ENCODE data around the gene FAM174B. TPM values are rescaled to one million over a fixed set of nuclear protein-coding genes. Genes with fewer than 3 reads are reported as not detected.

Gene FAM174B
- total RNA-seq, 2 experiments from 2014 or later = 3.4 to 3.6 TPM

- Mint-ChIP-seq H3K27me3 (no peaks in the 10 kb centered on the region), H3K36me3 (ENCODE audit: low read depth) (peaks cover 5% of the 10 kb centered on the region), H3K4me3 (no peak overlapping the region), H3K4me1 (ENCODE audit: low read depth) (peaks cover 6% of the 10 kb centered on the region), H3K27ac (no peak overlapping the region), H3K9me3 (peaks cover 9% of the 10 kb centered on the region)
- H3K36me3 ChIP-seq (ENCODE audit: insufficient read depth, low read length) = no peaks in the 10 kb centered on the region
- ChIA-PET POLR2A (no interaction called here), CTCF (no interaction called here)
- no peaks in the 10 kb centered on the region for H3K4me1 ChIP-seq (ENCODE audit: insufficient read depth, low read length)
- no peak for TF ChIP-seq CTCF (IDR thresholded peaks at IDR 0.05)
- DNase-seq (no peak), ATAC-seq (ENCODE audit: poor library complexity) (no peak)
- H3K4me3 ChIP-seq (ENCODE audit: low read length) = no peak overlapping the region
- H3K27ac ChIP-seq (ENCODE audit: low read depth in 1 of 2, low read length in 2 of 2) = no peak overlapping the region
- H3K9me3 ChIP-seq (ENCODE audit: control insufficient read depth in 1 of 2, insufficient read depth in 1 of 2, low read length in 2 of 2) = peaks cover 0 to 6% of the 10 kb centered on the region in 2 experiments
- no peaks in the 10 kb centered on the region for H3K27me3 ChIP-seq (ENCODE audit: control insufficient read depth in 1 of 2, insufficient read depth in 2 of 2, low read length in 2 of 2)
- intact Hi-C loops (cut with DNase I, micrococcal nuclease) = no loop called here
Observed at GRCh38 chr15:92638709-92639365, 16.7 kb downstream of the FAM174B start.

- Histone ChIP-seq H3K27ac (ENCODE audit: low read depth in 1 of 2, low read length in 2 of 2) (no peak overlapping the region), H3K36me3 (ENCODE audit: insufficient read depth, low read length) (no peaks in the 10 kb centered on the region), H3K27me3 (ENCODE audit: control insufficient read depth in 1 of 2, insufficient read depth in 2 of 2, low read length in 2 of 2) (no peaks in the 10 kb centered on the region), H3K9me3 (ENCODE audit: control insufficient read depth in 1 of 2, insufficient read depth in 1 of 2, low read length in 2 of 2) (peaks cover 0 to 6% of the 10 kb centered on the region in 2 experiments), H3K4me3 (ENCODE audit: low read length) (no peak overlapping the region), H3K4me1 (ENCODE audit: insufficient read depth, low read length) (no peaks in the 10 kb centered on the region)
- POLR2A ChIA-PET = no interaction called here
- peaks cover 5% of the 10 kb centered on the region for H3K36me3 Mint-ChIP-seq (ENCODE audit: low read depth)
- H3K9me3 Mint-ChIP-seq = peaks cover 9% of the 10 kb centered on the region
- TF ChIP-seq CTCF (IDR thresholded peaks at IDR 0.05) = no peak
- intact Hi-C loops (cut with DNase I, micrococcal nuclease) = no loop called here
- H3K4me3 Mint-ChIP-seq = no peak overlapping the region
- H3K27me3 Mint-ChIP-seq = no peaks in the 10 kb centered on the region
- no peak overlapping the region for H3K27ac Mint-ChIP-seq
- peaks cover 6% of the 10 kb centered on the region for H3K4me1 Mint-ChIP-seq (ENCODE audit: low read depth)
- CTCF ChIA-PET = no interaction called here
- no peak for DNase-seq
- ATAC-seq (ENCODE audit: poor library complexity) = no peak
Observed at GRCh38 chr15:92638291-92638708, 17.3 kb downstream of the FAM174B start.

GRCh38 chr15:92637626-92638025 lies 17.9 kb downstream of the FAM174B start:
- Histone ChIP-seq H3K36me3 (ENCODE audit: insufficient read depth, low read length) (no peaks in the 10 kb centered on the region), H3K27ac (ENCODE audit: low read depth in 1 of 2, low read length in 2 of 2) (no peak overlapping the region), H3K27me3 (ENCODE audit: control insufficient read depth in 1 of 2, insufficient read depth in 2 of 2, low read length in 2 of 2) (no peaks in the 10 kb centered on the region), H3K4me1 (ENCODE audit: insufficient read depth, low read length) (no peaks in the 10 kb centered on the region), H3K9me3 (ENCODE audit: control insufficient read depth in 1 of 2, insufficient read depth in 1 of 2, low read length in 2 of 2) (peaks cover 0 to 6% of the 10 kb centered on the region in 2 experiments), H3K4me3 (ENCODE audit: low read length) (no peak overlapping the region)
- no peak for DNase-seq
- no peak overlapping the region for H3K27ac Mint-ChIP-seq
- peaks cover 5% of the 10 kb centered on the region for H3K36me3 Mint-ChIP-seq (ENCODE audit: low read depth)
- no peak for TF ChIP-seq CTCF (IDR thresholded peaks at IDR 0.05)
- ChIA-PET POLR2A (no interaction called here), CTCF (no interaction called here)
- H3K9me3 Mint-ChIP-seq = peaks cover 8% of the 10 kb centered on the region
- no peak for ATAC-seq (ENCODE audit: poor library complexity)
- intact Hi-C loops (cut with DNase I, micrococcal nuclease) = no loop called here
- peaks cover 6% of the 10 kb centered on the region for H3K4me1 Mint-ChIP-seq (ENCODE audit: low read depth)
- no peaks in the 10 kb centered on the region for H3K27me3 Mint-ChIP-seq
- H3K4me3 Mint-ChIP-seq = no peak overlapping the region

Measured in CD4-positive, alpha-beta T cell (primary cell).